Measurements from ENCODE around the gene U2AF2.

U2AF2 gene

DNA sequence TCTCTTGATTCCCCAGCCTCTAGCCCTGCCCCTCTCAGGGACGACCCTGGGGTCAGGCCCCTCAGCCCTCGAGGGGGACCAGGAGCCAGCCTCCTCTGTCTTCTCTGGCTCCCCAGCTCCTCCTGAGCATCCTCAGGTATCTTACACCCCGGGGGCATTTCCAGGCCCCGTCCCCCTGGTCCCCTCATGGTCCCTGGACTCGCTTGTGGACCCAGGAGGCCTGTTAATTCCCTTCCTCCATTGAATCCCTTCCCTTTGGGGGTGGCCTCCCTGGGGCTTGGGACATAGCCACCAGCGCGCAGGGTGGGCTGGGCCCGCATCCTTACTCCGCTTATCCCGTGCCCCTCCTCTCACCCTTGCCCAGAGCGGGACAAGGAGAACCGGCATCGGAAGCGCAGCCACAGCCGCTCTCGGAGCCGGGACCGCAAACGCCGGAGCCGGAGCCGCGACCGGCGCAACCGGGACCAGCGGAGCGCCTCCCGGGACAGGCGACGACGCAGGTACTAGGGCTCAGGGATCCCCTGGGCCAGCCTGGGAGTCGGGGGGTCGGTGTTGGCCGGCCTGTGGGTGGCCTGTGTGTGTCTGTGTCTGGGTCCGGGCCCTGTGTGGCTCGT, 4.1 kb downstream of the U2AF2 start:
- no peak for DNase-seq (ENCODE audit: low read depth)

DNA sequence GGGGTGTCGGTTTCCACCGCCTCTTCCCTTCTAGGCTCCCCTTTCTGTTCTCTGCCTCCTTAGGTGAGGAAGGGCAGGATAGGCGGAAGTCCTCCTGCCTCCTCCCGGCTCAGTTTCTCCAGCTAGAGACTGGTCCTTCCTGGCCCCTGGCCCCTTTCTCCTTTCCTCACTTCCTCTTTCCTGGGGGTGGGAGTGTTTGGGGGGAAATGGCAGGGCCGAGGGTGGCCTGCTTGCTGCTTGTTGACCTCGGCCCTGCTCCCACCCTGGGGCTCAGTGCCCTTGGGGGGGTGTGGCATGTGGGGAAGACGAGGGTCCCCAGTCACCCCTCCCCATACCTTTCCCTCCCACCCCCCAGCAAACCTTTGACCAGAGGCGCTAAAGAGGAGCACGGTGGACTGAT, 5.0 kb downstream of the U2AF2 start:
- no peak for DNase-seq (ENCODE audit: low read depth)

DNA sequence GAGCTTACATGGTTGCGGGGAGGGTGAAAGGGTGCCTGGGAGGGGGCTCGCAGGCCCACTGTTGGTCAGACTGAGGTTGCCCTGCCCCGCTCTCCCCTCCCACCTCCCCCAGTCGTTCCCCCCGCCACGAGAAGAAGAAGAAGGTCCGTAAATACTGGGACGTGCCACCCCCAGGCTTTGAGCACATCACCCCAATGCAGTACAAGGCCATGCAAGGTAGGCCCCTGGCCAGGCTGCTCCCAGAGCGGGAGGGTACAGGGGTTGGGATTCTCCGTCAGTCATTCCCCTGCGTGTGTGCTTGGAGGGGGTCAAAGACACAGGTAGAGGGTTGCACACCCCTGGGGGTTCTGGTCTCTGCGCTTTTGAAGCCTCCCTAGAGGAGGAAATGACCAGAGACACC, 5.6 kb downstream of the U2AF2 start:
- no peak for DNase-seq (ENCODE audit: low read depth)

DNA sequence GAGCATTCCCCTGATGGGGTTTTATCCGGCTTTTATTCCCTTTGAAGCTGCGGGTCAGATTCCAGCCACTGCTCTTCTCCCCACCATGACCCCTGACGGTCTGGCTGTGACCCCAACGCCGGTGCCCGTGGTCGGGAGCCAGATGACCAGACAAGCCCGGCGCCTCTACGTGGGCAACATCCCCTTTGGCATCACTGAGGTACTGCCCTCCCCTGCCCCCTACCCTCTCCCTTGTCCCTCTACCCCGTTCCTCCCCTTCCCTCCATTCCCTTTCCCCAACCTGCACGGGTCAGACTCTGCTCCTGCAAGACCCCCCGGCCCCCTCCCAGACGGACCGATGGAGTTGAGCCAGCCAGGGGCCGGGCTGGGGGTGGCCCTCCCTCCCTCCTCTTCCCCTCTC, 6.2 kb downstream of the U2AF2 start:
- DNase-seq (ENCODE audit: low read depth): no peak

DNA sequence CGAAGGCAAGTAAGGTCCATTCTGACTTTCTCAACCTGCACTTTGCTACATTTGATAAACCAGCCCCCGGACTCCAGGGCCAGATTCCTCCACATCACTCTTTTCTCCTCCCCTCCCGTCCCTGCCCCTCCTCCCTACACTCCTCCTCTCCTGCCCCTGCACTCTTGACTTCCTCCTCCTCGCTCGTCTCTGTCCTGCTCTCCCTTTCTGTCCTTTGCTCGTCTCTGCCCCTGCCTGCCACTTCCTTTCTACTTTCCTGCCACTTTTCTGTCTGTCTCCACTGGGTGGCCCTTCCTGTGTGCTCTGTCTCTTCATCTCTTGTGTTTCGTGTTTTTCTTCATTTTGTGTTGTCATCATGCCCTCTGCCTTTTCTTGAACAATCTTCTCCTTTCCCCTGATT, 7.0 kb downstream of the U2AF2 start:
- no peak for DNase-seq (ENCODE audit: low read depth)

DNA sequence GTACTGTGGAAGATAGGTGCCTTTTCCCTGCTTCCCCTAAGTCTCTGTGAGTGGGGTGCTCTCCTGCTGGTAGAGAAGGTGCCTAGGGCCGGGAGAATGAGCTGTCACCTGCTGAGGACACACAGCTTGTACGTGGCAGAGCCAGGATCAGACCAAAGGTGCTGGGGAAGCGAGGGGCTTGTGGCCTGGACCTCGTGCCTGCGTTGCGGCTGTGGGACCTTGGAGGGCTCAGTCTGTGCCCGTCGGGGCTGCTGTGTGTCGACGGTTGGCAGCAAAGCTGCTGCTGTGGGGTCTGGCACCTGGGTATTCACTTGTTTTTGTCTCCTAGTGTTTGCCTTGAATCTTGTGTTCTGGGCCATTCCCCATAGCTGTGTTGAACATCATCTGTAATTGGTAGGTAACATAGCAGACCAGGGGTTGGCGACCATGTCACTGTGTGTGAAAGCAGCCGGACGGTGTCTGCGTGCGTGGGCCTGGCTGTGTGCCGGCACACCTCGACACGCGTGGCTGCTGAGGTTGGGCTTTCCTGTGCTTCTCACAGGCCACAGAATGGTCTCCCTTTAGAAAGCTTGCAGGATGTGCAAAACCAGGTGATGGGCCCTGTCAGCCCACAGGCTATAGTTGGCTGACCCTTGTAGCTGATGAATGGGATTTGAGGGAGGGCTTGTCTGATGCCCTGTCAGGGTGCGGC, 9.2 kb downstream of the U2AF2 start:
- no peak for DNase-seq (ENCODE audit: low read depth)

DNA sequence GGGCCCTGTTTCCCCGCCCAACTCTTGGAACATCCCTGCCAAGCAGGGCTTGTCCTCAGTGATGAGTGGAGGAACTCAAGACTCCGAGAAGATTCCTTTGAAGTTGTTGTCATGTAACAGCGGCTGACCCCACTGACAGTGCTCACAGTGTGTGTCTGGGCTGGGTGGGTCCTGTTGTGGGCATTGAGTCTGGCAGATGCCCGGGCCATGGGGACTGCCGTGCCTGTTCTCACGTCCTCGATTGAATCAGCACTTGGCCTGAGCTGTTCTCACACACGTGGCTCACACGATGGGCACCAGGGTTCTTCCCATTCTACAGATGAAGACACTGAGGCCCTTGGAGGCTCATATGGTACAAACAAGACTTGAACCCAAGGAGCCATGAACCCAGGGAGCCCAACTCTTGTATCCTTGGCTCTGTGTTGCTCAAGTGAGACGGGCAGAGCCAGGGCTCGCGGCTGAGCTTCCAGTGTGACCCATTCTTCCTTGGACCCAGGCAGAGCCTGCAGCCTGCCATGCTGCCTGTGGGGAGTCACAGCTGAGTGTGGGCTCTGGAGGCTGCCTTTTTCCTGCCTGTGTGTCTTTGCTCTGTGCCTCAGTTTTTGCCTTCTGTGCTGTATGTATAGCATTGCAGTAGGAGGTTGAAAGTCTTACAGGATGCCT, 11.6 kb downstream of the U2AF2 start:
- no peak for DNase-seq (ENCODE audit: low read depth)

DNA sequence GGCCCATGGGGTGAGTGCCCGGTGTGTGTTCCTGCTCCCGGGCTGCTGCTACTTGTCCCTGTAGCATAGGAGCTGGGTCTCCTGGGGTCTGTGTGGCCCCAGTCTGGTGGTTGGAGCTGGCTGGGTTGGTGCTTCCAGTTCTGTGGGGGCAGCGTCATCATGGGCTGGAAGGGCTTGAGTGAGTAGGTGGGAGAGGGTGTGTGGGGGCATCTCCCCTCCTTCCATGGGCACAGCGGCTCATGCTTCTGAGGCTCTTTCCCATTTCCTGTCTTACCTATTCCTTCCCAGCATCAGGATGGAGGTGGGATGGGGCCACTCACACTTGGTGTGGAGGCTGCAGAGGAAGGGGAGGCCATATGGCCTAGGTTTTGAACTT, 12.2 kb downstream of the U2AF2 start:
- no peak for DNase-seq (ENCODE audit: low read depth)

DNA sequence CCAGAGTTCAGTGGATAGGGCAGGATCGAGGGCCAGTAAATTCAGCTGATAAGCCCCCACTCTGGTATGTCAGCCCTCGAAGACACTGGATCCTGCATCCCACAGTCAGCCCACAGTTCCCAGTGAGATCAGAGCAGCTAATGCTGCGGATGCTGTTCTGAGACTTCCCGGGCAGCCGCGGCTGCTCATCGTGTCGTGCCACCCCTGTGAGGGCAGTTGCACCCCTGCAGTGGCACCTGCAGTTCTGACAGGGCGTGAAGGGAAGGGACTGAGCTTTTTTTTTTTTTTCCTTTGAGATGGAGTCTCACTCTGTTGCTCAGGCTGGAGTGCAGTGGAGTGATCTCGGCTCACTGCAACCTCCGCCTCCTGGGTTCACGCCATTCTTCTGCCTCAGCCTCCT, 12.7 kb downstream of the U2AF2 start:
- no peak for DNase-seq (ENCODE audit: low read depth)

DNA sequence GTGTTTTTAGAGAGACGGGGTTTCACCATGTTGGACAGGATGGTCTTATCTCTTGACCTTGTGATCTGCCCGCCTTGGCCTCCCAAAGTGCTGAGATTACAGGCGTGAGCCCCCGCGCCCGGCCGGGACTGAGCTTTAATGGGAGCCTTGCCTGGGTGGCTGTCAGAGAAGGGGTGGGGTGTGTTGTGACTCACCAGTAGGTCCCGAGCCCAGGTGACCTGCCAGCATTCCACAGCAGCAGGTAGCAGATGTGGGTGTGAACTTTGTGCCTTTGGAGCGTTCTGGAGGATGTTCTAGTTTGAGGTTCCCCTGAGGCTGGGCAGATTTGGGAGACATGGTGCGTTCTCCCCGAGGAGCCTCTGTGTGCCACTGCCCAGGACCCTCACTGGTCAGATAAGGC, 13.1 kb downstream of the U2AF2 start:
- DNase-seq (ENCODE audit: low read depth): no peak

DNA sequence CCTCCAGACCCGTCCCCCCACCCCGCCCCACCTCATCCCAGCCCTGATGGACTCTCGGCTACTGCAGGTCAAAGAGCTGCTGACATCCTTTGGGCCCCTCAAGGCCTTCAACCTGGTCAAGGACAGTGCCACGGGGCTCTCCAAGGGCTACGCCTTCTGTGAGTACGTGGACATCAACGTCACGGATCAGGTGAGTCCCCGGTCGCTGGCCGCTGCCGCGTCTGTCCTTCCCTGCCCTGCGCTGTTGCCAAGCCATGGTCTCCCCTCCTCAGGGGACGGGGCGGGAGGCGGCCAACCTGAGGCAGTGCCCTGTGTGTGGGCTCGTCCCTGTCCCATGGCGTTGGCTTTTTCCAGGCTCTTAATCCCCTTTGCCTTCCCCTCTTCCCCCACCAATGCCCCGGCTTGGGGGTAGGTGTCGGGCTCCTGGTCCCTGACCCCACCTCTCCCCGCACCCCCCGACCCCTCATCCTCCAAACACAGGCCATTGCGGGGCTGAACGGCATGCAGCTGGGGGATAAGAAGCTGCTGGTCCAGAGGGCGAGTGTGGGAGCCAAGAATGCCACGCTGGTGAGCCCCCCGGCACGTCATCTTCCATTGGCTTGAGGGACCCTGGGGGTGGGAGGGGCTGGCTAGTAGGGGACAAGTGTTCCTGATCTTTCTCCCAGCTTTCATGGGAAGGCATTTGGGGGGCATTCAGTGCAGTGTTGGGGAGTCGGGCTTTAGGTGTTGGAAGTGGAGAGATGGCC, 13.9 kb downstream of the U2AF2 start:
- DNase-seq (ENCODE audit: low read depth): no peak

DNA sequence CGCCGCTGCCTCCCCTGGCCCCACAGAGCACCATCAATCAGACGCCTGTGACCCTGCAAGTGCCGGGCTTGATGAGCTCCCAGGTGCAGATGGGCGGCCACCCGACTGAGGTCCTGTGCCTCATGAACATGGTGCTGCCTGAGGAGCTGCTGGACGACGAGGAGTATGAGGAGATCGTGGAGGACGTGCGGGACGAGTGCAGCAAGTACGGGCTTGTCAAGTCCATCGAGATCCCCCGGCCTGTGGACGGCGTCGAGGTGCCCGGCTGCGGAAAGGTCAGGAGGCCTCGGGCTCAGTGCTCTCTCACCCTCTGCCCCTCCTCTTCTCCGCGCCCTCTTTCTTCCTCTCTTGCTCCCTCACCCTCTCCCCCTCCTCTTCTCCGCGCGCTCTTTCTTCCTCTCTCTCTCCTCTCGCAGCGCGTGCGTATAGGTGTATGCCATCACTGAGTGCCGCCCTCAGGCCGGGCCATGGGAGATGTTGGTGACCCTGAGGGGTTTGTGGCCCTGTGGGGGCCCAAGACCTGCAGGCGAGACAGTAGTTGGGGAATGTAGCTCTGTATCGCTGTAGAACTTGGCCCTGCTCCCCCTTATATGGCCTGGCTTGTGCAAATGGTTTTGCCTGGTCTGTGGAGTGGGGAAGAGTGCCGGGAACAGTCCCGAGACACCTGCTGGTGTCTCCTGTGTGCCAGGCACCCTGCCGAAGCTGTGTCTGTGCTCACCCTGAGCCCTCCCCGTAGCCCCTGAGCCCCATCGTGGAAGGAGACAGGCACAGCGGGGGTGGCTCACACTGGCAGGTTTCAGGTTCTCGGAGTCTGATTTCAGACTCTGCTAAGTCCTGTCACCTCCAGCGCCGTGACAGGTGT, 14.8 kb downstream of the U2AF2 start:
- DNase-seq (ENCODE audit: low read depth): no peak

DNA sequence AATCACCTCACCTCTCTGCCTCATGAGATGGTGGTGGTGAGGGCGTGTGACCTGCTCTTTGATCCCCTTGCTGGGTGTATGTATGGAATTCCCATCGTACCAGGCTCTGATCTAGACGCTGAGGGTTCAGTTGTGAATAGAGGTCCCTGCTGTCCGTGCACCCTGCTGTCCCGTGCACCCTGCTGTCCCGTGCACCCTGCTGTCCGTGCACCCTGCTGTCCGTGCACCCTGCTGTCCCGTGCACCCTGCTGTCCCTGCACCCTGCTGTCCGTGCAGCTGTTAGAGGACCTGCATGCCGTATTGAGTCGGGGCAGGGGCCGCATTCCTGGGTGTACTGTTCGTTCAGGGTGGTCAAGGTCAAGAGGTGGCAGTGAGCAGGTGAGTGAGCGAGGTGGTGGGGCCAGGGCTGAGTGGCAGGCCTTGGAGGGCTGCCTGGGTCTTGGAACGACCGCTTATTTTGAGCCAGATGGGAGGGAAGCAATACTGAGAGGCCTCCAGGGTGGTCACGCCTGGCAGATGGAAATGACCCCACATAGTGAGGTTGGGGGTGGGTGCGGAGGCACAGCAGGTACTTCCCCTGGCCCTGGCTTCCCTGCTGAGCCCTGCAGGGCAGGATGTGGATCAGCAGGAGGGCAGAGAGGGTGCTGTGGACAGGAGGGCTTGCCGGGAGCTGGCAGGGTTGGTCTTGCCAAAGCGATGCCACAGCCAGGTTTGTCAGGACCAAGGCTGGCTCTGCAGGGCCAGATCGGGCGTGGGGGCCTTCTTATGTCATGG, 15.6 kb downstream of the U2AF2 start:
- DNase-seq (ENCODE audit: low read depth): no peak

DNA sequence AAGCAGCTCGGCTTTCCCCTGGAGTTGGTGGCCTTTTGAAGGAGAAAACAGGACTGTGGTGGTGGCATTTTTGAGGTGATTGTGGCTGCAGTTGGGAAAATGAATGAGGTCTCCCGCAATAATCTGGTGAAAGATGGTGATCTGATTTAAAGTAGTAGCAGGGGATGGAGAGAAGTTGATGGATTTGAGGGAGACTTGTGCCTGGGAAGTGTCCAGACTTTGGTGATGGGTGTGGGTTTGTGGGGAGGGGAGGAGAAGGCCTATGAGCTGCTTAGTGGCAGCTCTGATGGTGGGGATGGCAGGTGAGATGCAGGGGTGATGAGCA, 16.2 kb downstream of the U2AF2 start:
- DNase-seq (ENCODE audit: low read depth): no peak

DNA sequence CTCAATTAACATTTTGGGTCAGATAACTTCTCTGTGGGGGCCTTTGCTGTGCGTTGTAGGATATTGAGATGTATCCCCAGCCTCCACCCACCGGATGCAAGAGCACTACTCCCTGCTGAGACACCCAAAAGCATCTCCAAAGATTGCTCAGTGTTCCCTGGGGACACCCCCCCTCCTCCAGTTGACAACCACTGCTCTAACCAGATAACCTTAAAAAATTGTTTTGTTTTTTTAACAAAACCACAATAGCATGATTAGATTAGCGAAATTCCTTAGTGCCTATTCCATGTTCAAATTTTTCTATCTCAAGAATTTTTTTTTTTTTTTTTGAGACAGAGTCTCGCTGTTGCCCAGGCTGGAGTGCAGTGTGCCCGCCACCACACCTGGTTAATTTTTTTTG, 17.6 kb downstream of the U2AF2 start:
- DNase-seq (ENCODE audit: low read depth): no peak

DNA sequence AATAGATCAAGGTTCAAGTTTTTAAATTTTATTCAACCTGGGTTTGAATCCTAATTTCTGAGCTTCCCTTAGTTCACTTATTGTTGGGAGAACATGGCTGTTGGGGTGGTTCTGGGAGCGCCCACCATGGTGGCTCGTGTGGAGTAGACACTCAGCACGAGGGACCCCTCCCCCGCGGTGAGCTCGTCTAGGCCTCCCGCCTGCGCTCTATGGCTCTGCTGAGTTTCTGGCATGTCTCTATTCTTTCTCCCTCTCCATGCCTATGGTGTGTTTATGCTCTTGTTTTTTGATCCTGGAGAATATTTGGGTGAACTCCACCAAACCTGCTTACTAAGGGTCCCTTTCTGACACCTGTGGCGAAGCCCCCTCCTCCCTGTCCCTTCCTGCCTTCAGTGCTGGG, 18.6 kb downstream of the U2AF2 start:
- no peak for DNase-seq (ENCODE audit: low read depth)

DNA sequence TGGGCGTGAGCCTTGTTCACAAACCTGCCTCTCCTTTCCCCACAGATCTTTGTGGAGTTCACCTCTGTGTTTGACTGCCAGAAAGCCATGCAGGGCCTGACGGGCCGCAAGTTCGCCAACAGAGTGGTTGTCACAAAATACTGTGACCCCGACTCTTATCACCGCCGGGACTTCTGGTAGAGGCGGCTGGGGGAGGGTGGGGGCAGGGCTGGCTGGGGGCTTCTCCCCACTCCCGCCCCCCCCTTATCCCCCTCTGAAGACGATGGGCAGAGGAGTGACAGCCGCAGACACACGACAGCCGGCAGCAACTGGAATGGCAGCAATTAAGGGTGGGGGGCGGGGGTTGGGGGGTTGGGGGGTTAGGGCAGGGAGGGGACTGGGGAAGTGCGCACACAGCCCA, 19.1 kb downstream of the U2AF2 start:
- DNase-seq (ENCODE audit: low read depth): no peak

DNA sequence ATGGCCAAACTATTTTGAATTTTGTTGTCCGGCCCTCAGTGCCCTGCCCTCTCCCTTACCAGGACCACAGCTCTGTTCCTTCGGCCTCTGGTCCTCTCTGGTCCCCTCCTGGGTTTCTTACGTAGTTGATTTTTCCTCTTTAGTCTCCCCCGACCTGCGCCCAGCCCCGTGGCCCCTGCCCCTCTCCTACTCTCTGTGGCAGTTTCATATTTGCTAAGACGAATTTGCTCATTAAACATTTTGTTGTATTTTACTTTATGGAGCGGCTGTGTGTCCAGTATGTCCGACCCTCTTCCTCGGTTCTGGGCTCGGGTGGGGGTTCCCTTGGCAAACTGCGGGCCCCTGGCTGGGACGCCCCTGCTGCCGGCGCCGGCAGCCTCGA, 19.6 kb downstream of the U2AF2 start:
- no peak for DNase-seq (ENCODE audit: low read depth)

DNA sequence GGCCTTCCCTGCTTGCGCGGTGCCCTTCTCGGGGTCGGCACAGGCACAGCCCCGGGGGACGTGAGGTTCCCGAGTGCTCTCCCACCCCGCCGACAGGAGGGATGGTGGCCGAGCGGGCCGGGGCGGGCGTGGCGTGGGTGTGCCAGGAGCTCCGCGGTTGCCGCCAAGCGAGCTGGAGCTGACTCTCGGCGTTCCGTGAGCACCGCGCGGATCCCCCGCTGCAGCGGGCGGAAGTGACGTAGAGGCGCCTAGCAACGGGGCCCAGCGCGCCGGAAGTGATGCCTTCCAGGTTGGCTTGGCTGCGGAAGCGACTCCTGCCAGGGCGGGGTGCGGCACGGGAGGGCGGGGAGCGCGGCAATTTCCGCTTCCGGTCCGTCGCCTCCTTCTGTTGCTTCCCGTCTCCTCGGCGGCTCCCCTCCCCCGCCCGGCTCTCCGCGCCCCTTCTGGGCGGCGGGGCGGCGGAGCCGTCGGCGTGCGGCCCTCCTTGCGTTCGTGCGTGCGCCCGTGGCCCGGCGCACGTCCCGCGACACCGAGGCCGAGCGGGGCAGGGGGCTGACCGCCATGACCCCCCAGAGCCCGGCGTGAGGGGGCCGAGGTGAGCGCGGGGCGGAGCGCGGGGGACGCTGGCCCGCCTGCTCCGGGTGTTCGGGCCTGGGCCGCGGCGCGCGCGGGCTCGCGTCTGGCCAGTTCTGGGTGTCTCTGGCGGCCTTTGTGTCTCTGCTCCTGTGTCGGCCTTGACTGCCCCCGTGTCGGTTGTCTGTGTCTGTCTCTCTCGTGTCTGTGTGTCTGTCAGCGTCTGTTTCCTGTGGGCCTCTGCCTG, 20.2 kb downstream of the U2AF2 start, which contains the start of gene EPN1:
TSS of gene EPN1 (plus strand) at position 386 of the 820 bp plus-strand sequence. CDS start 3,402 bp downstream, outside the sequence.
- DNase-seq (ENCODE audit: low read depth): peak; percentile 77

DNA sequence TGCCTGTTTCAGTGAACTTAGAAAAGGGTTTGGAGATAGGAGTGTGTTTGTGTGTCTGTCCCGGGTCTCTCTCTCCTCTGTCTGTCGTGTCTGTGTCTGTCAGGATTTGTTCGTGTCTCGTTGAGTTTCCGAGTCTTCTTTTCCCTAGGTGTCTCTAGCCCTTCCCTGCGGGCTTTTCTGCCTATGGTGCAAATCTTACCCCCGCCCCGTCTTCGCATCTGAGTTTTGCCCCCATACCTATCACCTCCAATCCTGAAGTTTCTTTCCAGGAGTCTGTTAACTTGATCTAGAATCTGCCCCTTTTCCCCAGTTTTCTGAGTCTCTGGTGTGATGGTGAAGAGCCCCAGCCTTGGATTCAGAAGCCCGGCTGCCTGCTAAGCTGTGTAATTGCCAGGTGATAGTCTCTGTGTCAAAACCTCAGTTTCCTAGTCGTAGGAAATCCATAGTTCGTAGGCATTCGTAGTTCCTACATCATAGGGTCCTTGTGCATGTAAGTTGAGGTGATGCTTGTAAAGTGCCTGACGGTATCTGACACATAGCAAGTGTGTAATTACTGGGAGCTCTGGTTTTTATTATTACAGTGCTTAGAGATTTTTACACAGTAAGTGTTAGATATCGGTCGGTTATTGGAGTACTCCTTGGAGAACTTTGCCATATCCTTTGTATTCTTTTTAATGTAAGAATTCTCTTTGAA, 21.0 kb downstream of the U2AF2 start:
- DNase-seq (ENCODE audit: low read depth): no peak

All from HS-5 (cell line).